Endodermal cell (in vitro differentiated cells): Measurements from ENCODE around the gene SOX5. TPM values are rescaled to one million over a fixed set of nuclear protein-coding genes. Genes with fewer than 3 reads are reported as not detected.

Source experiments
- DNase-seq: peaks from one replicate; pipeline ENCODE4 v3.0.0-alpha.2; 2017
- H3K27ac ChIP-seq: 2 replicates; pipeline ENCODE4 v1.5.1; 2013; ENCODE audit warnings: mild to moderate bottlenecking, low read depth, low read length, moderate library complexity
- H3K27me3 ChIP-seq: 2 replicates; pipeline ENCODE4 v1.6.1; 2013; ENCODE audit warnings: mild to moderate bottlenecking, low read length, moderate library complexity; ENCODE audit not compliant: insufficient read depth, control insufficient read depth, poor library complexity, severe bottlenecking
- H3K36me3 ChIP-seq: 2 replicates; pipeline ENCODE4 v1.7.0; 2013; ENCODE audit warnings: mild to moderate bottlenecking, low read length, moderate library complexity; ENCODE audit not compliant: control insufficient read depth, insufficient read depth
- H3K4me1 ChIP-seq: one replicate; pipeline ENCODE4 v1.7.0; 2013; ENCODE audit warnings: low read length; ENCODE audit not compliant: control insufficient read depth, insufficient read depth
- H3K4me3 ChIP-seq: 2 replicates; pipeline ENCODE4 v1.5.1; 2013; ENCODE audit warnings: mild to moderate bottlenecking, low read length, moderate library complexity
- H3K9ac ChIP-seq: 2 replicates; pipeline ENCODE4 v1.6.1; 2013; ENCODE audit warnings: mild to moderate bottlenecking, low read length, moderate library complexity; ENCODE audit not compliant: poor library complexity, severe bottlenecking; ENCODE audit errors: extremely low read depth
- H3K9me3 ChIP-seq: 2 replicates; pipeline ENCODE4 v1.6.1; 2013; ENCODE audit warnings: mild to moderate bottlenecking, low read length, moderate library complexity; ENCODE audit not compliant: control insufficient read depth
- H3K27ac Mint-ChIP-seq: 2 replicates; pipeline ENCODE4 v1.8.0; 2020; ENCODE audit warnings: mixed read lengths
- H3K27me3 Mint-ChIP-seq: 2 replicates; pipeline ENCODE4 v1.8.0; 2021; ENCODE audit warnings: mild to moderate bottlenecking, mixed read lengths; ENCODE audit not compliant: insufficient read depth
- H3K36me3 Mint-ChIP-seq: 2 replicates; pipeline ENCODE4 v1.8.0; 2020; ENCODE audit warnings: low read depth, mixed read lengths
- H3K4me1 Mint-ChIP-seq: 2 replicates; pipeline ENCODE4 v1.8.0; 2020; ENCODE audit warnings: mixed read lengths
- H3K4me3 Mint-ChIP-seq: 2 replicates; pipeline ENCODE4 v1.8.0; 2020; ENCODE audit warnings: mild to moderate bottlenecking, moderate library complexity, mixed read lengths
- H3K9me3 Mint-ChIP-seq: 2 replicates; pipeline ENCODE4 v1.8.0; 2020; ENCODE audit warnings: mild to moderate bottlenecking, mixed read lengths
- CTCF ChIP-seq: fragments of 200-600 bp; sonication (generic); conservative IDR thresholded peaks from 2 replicates; pipeline ENCODE4 v1.5.0; 2021; ENCODE audit warnings: antibody characterized with exemption, mild to moderate bottlenecking
- WGBS, 2 experiments: methylation state at CpG; one replicate each; pipeline versions ENCODE4 v1.1.5 to v1.1.7; 2013; ENCODE audit warnings: missing lambda C conversion rate in 2 of 2, mixed read lengths in 1 of 2; ENCODE audit not compliant: insufficient coverage in 1 of 2, insufficient read length in 1 of 2; 5-methylcytosine and 5-hydroxymethylcytosine counted together
- total RNA-seq, 2 donors: library from RNA; stranded (reverse); fragmentation: NEBNext Ultra II Directional in 1 of 2; extraction: Animal tissue kit (Norgen Biotek cat#: 25700) in 1 of 2; gene quantifications; 2 replicates in 1 of 2; 3 replicates in 1 of 2; pipeline ENCODE4 v1.2.1, GENCODE V29; 2021

SOX5 gene
- total RNA-seq, 2 donors from 2014 or later = 6.8 to 30.7 TPM

- no peak for TF ChIP-seq CTCF
- DNase-seq = no peak
- H3K9ac ChIP-seq = no peak overlapping the region
- H3K27ac ChIP-seq = no peak overlapping the region
- H3K27me3 ChIP-seq = no peaks in the 10 kb centered on the region
- Mint-ChIP-seq H3K4me3 (no peak overlapping the region), H3K27ac (no peak overlapping the region), H3K36me3 (peaks cover 8% of the 10 kb centered on the region), H3K27me3 (no peaks in the 10 kb centered on the region), H3K9me3 (peaks cover 15% of the 10 kb centered on the region), H3K4me1 (peaks cover 19% of the 10 kb centered on the region)
- no peaks in the 10 kb centered on the region for H3K36me3 ChIP-seq
- WGBS, 2 experiments = 77 to 100% methylated on average over 1 of the region's 1 CpG
- no peak overlapping the region for H3K4me3 ChIP-seq
- H3K4me1 ChIP-seq = peaks cover 6% of the 10 kb centered on the region
- H3K9me3 ChIP-seq = peaks cover 13% of the 10 kb centered on the region
Measured at GRCh38 chr12:23684121-23684520, 265.3 kb downstream of the SOX5 start.

GRCh38 chr12:23681237-23681636 lies 268.2 kb downstream of the SOX5 start:
- H3K27ac Mint-ChIP-seq = no peak overlapping the region
- H3K36me3 Mint-ChIP-seq = peaks cover 8% of the 10 kb centered on the region
- H3K4me3 Mint-ChIP-seq = no peak overlapping the region

GRCh38 chr12:23674064-23674463 lies 275.4 kb downstream of the SOX5 start:
- no peak overlapping the region for H3K9ac ChIP-seq
- H3K27ac ChIP-seq = no peak overlapping the region
- H3K4me3 Mint-ChIP-seq = no peak overlapping the region
- no peak overlapping the region for H3K4me3 ChIP-seq
- no peak for DNase-seq
- no peaks in the 10 kb centered on the region for H3K36me3 ChIP-seq
- H3K4me1 ChIP-seq = no peaks in the 10 kb centered on the region
- H3K27me3 Mint-ChIP-seq = no peaks in the 10 kb centered on the region
- no peak overlapping the region for H3K27ac Mint-ChIP-seq
- H3K9me3 ChIP-seq = no peaks in the 10 kb centered on the region
- H3K36me3 Mint-ChIP-seq = no peaks in the 10 kb centered on the region
- no peaks in the 10 kb centered on the region for H3K9me3 Mint-ChIP-seq
- peaks cover 7% of the 10 kb centered on the region for H3K4me1 Mint-ChIP-seq
- no peak for TF ChIP-seq CTCF
- 96% methylated on average over 6 of the region's 7 CpGs; no CpG with 5 or more reads in 1 of the 2 experiments for WGBS, 2 experiments
- H3K27me3 ChIP-seq = no peaks in the 10 kb centered on the region

More at GRCh38 chr12:23681237-23681636, 268.2 kb downstream of the SOX5 start:
- no peak for TF ChIP-seq CTCF
- Mint-ChIP-seq H3K9me3 (peaks cover 15% of the 10 kb centered on the region), H3K4me1 (peaks cover 4% of the 10 kb centered on the region), H3K27me3 (no peaks in the 10 kb centered on the region)
- no peaks in the 10 kb centered on the region for H3K4me1 ChIP-seq
- H3K36me3 ChIP-seq = no peaks in the 10 kb centered on the region
- DNase-seq = no peak
- peaks cover 13% of the 10 kb centered on the region for H3K9me3 ChIP-seq
- no peaks in the 10 kb centered on the region for H3K27me3 ChIP-seq
- H3K9ac ChIP-seq = no peak overlapping the region
- no peak overlapping the region for H3K27ac ChIP-seq
- no peak overlapping the region for H3K4me3 ChIP-seq
